Measurements from ENCODE around the gene CCDC38. TPM values are rescaled to one million over a fixed set of nuclear protein-coding genes. Genes with fewer than 3 reads are reported as not detected.

The CCDC38 gene
- total and polyA plus RNA-seq, 2 experiments from 2014 or later: not detected

DNA sequence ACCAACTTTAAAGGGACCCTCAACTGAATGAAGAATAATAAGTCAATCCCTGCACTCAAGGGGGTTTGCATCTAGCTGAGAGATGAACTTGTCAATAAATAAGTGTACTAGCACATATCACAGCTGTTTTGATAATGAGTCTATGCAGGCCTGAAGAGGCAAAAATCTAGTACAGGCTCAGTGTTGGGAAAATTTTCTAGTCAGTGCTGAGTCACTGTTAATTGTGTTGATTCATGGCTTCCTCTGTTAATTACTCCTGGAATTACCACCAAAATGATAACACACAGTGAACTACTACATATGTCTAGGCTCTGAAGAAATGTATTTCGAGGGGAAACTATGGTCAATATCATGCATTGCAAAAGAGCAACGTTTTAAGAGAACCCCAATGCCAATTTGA lies 64.8 kb downstream of the CCDC38 start:
- H3K27ac ChIP-seq: no peak overlapping the region
- TF ChIP-seq, protein P1, sequence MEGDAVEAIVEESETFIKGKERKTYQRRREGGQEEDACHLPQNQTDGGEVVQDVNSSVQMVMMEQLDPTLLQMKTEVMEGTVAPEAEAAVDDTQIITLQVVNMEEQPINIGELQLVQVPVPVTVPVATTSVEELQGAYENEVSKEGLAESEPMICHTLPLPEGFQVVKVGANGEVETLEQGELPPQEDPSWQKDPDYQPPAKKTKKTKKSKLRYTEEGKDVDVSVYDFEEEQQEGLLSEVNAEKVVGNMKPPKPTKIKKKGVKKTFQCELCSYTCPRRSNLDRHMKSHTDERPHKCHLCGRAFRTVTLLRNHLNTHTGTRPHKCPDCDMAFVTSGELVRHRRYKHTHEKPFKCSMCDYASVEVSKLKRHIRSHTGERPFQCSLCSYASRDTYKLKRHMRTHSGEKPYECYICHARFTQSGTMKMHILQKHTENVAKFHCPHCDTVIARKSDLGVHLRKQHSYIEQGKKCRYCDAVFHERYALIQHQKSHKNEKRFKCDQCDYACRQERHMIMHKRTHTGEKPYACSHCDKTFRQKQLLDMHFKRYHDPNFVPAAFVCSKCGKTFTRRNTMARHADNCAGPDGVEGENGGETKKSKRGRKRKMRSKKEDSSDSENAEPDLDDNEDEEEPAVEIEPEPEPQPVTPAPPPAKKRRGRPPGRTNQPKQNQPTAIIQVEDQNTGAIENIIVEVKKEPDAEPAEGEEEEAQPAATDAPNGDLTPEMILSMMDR (IDR thresholded peaks at IDR 0.05; ENCODE audit: low read depth, low read length): no peak
- no peaks in the 10 kb centered on the region for H3K4me1 ChIP-seq (ENCODE audit: low read depth)
- no peaks in the 10 kb centered on the region for H3K27me3 ChIP-seq
- H3K9me3 ChIP-seq (ENCODE audit: low read depth): no peaks in the 10 kb centered on the region
- DNase-seq (ENCODE audit: low read depth in 1 of 2, low spot score in 1 of 2): no peak
- H3K4me3 ChIP-seq: no peak overlapping the region
- H3K36me3 ChIP-seq: no peaks in the 10 kb centered on the region

DNA sequence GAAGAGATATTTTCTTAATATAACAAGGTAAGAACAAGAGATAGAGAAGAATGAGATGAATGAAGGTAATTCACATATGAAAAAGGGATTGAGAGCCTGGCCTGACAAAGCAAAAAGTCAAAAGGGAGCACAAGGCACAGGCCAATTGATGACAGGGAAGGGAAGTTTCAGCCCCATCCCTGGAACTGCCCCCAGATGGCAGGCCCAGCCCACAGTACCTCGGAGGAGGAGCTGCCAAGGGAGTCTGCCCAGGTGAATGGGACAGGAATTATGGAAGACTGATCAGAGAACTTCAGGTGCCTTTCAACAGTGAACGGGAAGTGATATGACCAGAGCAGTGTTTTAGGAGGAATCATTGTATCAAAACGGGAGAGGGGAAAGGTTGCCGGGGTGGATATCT lies 68.0 kb downstream of the CCDC38 start:
- no peak for DNase-seq (ENCODE audit: low read depth in 1 of 2, low spot score in 1 of 2)
- TF ChIP-seq, protein P1 (IDR thresholded peaks at IDR 0.05; ENCODE audit: low read depth, low read length): no peak
- H3K36me3 ChIP-seq: no peaks in the 10 kb centered on the region

DNA sequence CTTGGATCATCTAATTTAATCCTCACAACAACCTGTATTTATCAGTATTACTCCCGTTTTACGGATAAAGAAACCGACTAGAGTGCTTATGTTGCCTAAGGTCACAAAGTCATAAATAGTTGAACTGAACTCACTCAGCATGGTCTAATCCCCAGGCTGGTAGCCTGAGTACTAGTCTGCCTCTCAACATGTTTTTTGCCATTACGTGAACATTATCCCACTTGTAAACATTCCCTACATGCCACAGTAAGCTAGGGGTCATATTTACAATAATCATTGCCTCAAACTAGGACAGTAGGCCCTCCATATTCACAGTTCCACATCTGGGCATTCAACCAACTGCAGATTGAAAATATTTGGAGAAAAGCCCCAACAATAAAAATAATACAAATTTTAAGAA lies 71.5 kb downstream of the CCDC38 start:
- DNase-seq (ENCODE audit: low read depth in 1 of 2, low spot score in 1 of 2): no peak
- Histone ChIP-seq H3K27ac (no peak overlapping the region), H3K36me3 (peaks cover 24% of the 10 kb centered on the region), H3K9me3 (ENCODE audit: low read depth) (no peaks in the 10 kb centered on the region), H3K4me3 (no peak overlapping the region), H3K27me3 (no peaks in the 10 kb centered on the region), H3K4me1 (ENCODE audit: low read depth) (no peaks in the 10 kb centered on the region)
- TF ChIP-seq, protein P1 (IDR thresholded peaks at IDR 0.05; ENCODE audit: low read depth, low read length): no peak

More for the DNA sequence above, 68.0 kb downstream of the CCDC38 start:
- Histone ChIP-seq H3K4me1 (ENCODE audit: low read depth) (no peaks in the 10 kb centered on the region), H3K27me3 (no peaks in the 10 kb centered on the region), H3K9me3 (ENCODE audit: low read depth) (no peaks in the 10 kb centered on the region), H3K4me3 (no peak overlapping the region), H3K27ac (no peak overlapping the region)

DNA sequence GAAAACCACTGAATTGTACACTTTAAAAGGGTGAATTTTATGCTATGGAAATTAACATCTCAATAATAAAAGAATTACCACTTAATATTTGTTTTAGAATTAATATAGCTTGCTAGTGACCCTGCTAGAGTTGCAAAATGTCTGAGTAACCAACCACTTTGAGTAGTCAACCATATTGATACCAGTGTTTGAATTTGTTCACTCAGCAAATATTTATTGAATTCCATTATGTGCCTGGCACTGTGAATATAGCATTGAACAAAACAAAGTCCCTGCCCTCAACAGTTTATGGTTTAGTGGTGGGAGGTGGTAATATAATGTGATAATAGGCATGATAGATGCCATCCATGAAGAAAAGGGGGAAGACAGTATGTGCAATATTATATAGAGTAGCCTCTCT lies 79.1 kb downstream of the CCDC38 start:
- no peaks in the 10 kb centered on the region for H3K27me3 ChIP-seq
- DNase-seq (ENCODE audit: low read depth in 1 of 2, low spot score in 1 of 2): no peak
- H3K4me3 ChIP-seq: no peak overlapping the region
- H3K36me3 ChIP-seq: peaks cover 38% of the 10 kb centered on the region
- TF ChIP-seq, protein P1 (IDR thresholded peaks at IDR 0.05; ENCODE audit: low read depth, low read length): no peak
- peaks cover 6% of the 10 kb centered on the region for H3K4me1 ChIP-seq (ENCODE audit: low read depth)
- H3K9me3 ChIP-seq (ENCODE audit: low read depth): no peaks in the 10 kb centered on the region
- H3K27ac ChIP-seq: no peak overlapping the region

DNA sequence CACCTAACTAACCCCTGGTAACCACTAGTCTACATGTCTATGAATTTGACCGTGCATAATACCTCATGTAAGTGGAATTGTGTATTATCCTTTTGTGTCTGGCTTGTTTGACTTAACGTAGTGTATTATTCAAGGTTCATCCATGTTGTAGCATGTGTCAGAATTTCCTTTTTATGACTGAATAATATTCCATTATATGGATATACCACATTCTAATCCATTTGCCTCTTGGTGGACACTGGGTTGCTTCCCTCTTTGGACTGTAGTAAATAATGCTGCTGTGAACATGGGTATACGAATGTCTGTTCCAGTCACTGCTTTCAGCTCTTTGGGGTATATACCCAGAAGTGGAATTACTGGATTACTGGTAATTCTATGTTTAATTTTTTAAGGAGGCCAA lies 80.4 kb downstream of the CCDC38 start:
- no peaks in the 10 kb centered on the region for H3K9me3 ChIP-seq (ENCODE audit: low read depth)
- H3K4me1 ChIP-seq (ENCODE audit: low read depth): peaks cover 6% of the 10 kb centered on the region
- H3K27me3 ChIP-seq: no peaks in the 10 kb centered on the region
- no peak overlapping the region for H3K4me3 ChIP-seq
- H3K36me3 ChIP-seq: peaks cover 25% of the 10 kb centered on the region
- H3K27ac ChIP-seq: no peak overlapping the region
- TF ChIP-seq, protein P1 (IDR thresholded peaks at IDR 0.05; ENCODE audit: low read depth, low read length): no peak
- DNase-seq (ENCODE audit: low read depth in 1 of 2, low spot score in 1 of 2): no peak

Data from cardiac muscle cell (in vitro differentiated cells and primary cell).